IPS-NIHi7 (cell line): ENCODE data around the gene DIP2B.
"Not testable (repeated sequence)": the region's sequence is repeated elsewhere in the genome, so short reads cannot be mapped to it uniquely, and the experiment has no call there.

Experiments used
- DNase-seq: peaks from one replicate; pipeline ENCODE4 v3.0.0; 2012; ENCODE audit warnings: mixed read lengths; ENCODE audit errors: extremely low spot score

The DIP2B gene

GRCh38 chr12:50518090-50518489 is 13.3 kb downstream of the DIP2B start:
- DNase-seq: no peak

DNA sequence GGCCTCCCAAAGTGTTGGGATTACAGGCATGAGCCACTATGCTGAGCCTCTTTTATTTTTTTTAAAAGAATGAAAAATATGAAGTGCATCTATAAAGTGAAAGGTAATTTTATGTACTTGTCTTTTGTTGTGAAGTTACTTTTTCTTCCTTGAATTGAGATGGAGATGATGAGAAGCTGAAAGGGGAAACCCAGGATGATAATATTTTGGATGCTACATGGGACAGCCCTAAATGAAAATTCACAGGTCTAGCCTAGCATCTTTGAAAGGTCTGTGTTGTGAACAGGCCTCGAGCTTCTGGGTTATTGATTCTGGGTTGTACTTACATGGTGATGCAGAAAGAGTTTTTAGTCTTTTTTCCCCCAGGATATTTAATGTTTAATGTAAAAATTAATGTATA is 14.6 kb downstream of the DIP2B start:
- no peak for DNase-seq

- DNase-seq: no peak
Observed at GRCh38 chr12:50520416-50521207, 15.8 kb downstream of the DIP2B start.

DNA sequence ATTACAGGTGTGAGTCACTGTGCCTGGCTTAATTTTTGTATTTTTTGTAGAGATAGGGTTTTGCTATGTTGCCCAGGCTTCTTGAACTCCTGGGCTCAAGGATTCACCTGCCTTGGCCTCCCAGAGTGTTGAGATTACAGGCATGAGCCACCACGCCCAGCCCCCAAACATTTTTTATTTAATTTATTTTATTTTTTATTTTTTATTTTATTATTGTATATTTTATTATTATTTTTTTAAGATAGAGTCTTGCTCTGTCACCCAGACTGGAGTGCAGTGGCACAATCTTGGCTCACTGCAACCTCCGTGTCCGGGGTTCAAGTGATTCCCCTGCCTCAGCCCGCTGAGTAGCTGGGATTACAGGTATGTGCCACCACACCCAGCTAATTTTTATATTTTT is 17.0 kb downstream of the DIP2B start:
- DNase-seq: not testable (repeated sequence)

DNA sequence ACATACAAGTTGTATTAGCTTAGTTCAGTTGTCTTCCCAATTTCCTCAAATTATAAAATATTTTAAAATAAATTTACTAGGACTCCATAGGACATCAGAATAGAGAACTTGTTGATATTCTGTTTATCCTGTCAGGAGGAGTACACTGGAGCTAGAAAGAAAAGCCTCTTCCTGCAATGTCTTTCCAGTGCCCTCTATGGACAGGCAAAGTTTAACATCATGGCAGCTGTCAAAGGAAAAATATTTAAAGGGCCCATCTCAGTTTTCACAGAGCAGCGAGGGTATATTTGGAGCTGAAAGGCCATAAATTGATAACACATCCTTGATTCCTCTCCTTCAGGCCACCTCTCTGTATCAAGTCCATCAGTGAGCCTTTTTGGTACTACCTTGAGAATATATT is 19.0 kb downstream of the DIP2B start:
- no peak for DNase-seq

DNA sequence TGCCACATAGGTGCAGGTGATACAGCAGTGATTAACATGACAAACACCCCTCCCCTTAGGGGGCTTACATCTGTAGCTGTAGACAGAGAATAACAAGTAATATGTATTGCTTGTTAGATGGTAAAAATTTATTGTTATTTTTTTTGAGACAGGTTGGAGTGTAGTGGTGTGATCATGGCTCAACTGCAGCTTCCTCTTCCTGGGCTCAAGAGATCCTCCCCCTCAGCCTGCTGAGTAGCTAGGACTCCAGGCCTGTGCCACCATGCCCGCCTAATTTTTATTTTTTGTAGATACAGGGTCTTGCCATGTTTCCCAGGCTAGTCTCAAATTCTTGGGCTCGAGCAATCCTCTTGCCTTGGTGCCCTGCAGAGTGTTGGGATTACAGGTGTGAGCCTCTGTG is 19.8 kb downstream of the DIP2B start:
- no peak for DNase-seq

GRCh38 chr12:50525422-50525821 is 20.6 kb downstream of the DIP2B start:
- DNase-seq: no peak

- DNase-seq: no peak
Observed at GRCh38 chr12:50527359-50527726, 22.6 kb downstream of the DIP2B start.

- DNase-seq: no peak
Observed at GRCh38 chr12:50528800-50529199, 24.0 kb downstream of the DIP2B start.

- DNase-seq: no peak
Observed at GRCh38 chr12:50529345-50529744, 24.6 kb downstream of the DIP2B start.

- no peak for DNase-seq
Observed at GRCh38 chr12:50530532-50530931, 25.7 kb downstream of the DIP2B start.

DNA sequence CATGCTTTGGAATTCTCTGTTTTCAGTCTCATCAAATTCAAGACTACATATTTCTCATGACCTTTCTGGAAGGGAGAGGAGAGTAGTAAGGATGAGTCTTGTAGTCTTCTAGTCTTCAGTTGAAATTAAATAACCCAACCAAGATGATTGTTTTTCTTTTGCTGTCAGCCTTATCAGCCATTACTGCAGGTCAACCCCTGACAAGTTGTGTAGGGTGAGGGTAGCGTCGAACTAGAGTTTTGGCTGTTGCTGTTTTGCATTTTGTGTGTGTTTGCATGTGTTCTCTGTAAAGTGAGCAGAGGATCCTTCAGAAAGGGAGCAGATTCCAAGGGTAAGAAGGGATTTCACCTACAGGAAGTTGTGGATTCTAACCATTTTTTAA is 28.4 kb downstream of the DIP2B start:
- no peak for DNase-seq

DNA sequence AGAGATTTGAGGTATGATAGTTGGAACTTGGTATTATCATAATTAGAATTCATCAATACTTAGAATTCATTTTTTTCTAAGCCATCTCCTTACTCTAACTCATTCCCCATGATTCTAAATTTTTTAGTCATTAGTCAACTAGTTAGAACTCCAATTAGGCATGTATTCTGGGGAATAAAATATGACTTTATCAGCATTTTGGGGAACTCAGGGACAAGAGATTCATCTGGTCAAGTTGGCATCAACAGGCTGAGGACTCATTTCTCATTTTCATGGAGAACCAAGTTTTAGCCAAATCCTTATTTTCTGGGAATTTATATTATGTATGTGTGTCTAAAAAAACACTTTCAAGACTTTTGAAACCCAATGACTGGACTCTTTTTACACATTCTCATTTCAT is 29.2 kb downstream of the DIP2B start:
- DNase-seq: no peak

DNA sequence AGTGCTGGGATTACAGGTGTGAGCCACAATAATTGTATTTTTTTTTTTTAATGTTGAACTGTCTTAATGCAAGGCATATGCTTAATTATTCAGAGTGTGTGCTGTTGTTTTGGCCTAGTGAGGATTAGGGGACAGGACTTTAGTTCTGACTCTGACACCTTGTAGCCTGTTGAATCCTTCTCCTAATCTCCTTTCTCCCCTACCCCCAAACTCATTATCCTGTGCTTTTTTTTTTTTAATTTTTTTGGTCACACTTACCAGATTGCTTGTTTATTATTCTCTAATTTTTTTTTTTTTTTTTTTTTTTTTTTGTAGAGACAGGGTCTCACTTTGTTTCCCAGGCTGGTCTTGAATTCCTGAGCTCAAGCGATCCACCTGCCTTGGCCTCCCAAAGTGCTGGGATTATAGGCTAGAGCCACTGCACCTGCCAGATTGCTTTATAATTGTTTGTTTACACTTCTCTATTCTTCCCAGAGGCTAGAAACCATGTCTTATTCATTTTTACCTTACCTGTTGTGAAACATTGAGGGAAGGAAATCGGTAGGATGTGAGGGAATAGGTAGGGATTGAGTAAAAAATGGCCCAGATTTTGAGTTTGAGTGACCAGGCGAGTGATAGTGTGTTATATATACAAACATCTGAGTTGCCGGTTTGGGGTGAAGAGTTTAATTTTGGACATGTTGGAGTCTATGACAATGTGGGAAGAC is 32.2 kb downstream of the DIP2B start:
- no peak for DNase-seq

- DNase-seq: no peak
Observed at GRCh38 chr12:50537538-50537919, 32.7 kb downstream of the DIP2B start.

GRCh38 chr12:50538182-50538581 is 33.4 kb downstream of the DIP2B start:
- no peak for DNase-seq

DNA sequence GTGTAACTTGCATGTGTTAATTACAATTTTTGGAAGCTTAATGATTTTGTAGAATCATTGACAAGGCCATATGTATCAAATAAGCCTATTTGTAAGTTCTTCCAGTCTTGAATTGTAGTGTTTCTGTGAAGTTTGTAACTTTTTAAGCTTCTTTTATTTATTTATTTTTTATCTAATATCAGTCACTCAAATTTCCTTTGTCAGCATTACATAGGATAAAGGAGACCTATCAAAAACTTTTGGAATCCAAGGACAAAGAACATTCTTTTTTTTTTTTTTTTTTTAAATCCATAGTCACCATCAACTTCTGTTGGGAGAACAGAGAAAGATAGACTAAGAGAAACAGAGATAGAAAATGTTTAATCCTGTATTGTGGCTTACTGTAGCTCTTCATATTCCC is 36.4 kb downstream of the DIP2B start:
- DNase-seq: no peak

GRCh38 chr12:50542448-50542847 is 37.7 kb downstream of the DIP2B start:
- DNase-seq: no peak

GRCh38 chr12:50543188-50543587 is 38.4 kb downstream of the DIP2B start:
- not testable (repeated sequence) for DNase-seq

DNA sequence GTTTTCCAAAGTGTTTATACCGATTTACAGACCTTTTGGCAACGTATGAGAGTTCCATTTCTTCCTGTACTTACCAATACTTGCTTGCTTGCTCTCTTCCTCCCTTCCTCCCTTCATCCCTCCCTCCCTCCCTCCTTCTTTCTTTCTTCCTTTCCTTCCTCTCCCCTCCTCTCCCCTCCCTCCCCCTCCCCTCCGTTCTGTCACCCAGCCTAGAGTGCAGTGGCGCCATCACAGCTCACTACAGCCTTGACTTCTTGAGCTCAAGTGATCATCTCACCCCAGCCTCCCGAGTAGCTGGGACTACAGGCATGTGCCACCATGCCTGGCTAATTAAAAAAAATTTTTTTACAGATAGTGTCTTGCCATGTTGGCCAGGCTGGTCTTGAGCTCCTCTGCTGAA is 40.4 kb downstream of the DIP2B start:
- DNase-seq: no peak

GRCh38 chr12:50545786-50546185 is 41.0 kb downstream of the DIP2B start:
- no peak for DNase-seq

- DNase-seq: no peak
Observed at GRCh38 chr12:50546441-50547318, 41.9 kb downstream of the DIP2B start.

GRCh38 chr12:50547742-50548141 is 43.0 kb downstream of the DIP2B start:
- DNase-seq: no peak
